Erythroblast (primary cell): ENCODE data around the gene ZDHHC17.
A peak's percentile ranks its signal among the peaks of the same experiment; 100 is the strongest.

Experiments used
- DNase-seq, 2 experiments: peaks; one replicate each; lab custom pipeline; 2025; lab: John Stamatoyannopoulos, UW
- GATA1 ChIP-seq: IDR thresholded peaks from 2 replicates; pipeline ENCODE4 v1.6.1; 2011; ENCODE audit warnings: low read depth, mild to moderate bottlenecking, control low read depth, low read length, moderate library complexity
- POLR2A ChIP-seq: IDR thresholded peaks from 2 replicates; pipeline ENCODE4 v1.6.1; 2011; ENCODE audit warnings: mild to moderate bottlenecking, low read length

The ZDHHC17 gene

DNA sequence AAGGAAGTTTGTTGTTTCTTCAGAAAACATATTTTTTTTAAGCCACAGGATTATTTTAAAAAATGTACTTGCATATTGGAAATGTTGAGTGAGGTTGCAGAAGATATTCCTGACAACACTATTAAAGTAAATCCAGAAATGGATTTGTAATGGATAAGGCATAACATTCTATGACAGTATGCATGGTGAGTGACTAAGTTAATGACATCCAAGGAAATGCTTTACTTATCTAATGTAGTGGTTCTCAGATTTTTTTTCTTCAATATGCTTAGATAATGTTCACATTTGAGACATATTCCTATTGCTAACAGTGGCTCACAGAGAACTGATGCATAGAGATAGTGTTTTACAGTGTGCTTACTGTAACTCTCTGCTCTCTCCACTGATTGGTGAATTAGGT is 49.4 kb downstream of the ZDHHC17 start:
- no peak for TF ChIP-seq GATA1
- no peak for TF ChIP-seq POLR2A
- no peak for DNase-seq

DNA sequence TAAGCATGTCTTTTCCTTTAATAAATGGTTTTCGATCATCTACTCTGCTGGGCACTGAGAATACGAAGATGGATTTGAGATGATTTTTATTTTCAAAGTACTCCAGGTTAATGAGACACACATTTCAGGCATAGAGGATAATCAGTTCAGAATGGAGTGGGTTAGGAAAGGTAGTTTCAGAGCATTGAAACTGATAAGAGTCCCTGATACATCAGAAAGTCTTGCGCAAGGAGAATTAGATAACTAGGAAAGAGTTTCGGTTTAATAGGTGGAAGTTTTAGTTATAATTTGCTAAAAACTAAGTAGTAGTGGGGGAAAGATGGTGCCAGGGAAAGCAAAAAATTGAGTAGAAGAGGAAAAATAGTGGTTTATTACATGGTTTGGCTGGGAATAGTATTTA is 50.1 kb downstream of the ZDHHC17 start:
- DNase-seq: no peak
- no peak for TF ChIP-seq GATA1
- TF ChIP-seq POLR2A: no peak

DNA sequence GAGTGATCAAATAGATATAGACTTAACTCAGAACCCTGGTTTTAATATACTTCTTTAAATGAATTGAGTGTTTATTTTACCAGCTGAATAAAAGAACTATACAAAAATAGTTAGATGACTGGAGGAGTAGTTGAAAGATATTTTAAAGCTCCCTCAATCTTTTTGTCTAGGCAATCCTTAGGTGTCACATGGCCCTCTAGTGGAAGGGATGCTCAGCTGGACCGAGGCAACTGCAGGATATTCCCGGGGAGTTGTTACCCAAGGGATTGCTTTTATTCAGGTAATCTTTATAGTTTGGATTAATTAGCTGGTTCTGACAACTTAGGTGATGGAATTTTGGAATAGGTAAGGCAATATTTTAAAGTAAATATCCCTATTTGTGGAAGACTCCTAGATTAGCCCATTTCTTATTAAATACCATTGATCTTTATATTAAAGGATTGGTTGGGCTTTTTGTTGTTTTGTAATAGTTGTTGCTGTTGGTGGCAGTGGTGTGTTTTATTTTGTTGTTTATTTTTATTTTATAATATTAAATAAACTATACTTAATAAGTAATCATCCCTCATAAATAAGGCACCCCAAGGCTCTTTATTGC is 57.1 kb downstream of the ZDHHC17 start:
- TF ChIP-seq POLR2A: no peak
- no peak for TF ChIP-seq GATA1
- DNase-seq: peak; percentile 9 to 26

DNA sequence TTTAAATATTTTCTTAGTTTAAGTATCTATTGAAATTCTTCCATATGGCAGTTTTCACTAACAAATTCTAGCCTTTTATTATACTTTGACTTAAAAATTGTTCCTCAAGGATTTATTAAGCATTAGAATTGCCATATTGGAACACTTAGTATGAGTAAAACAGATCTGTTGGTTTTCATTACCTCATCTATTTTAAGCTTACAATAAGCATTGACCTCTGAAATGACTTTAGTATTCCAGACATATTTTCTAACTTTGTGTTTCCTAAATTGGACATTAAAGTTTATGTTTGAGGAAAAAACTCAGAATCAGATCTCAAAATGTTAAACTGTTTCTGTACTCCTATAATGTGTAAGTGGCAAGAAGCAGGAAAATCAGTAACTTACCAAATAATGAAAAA is 66.5 kb downstream of the ZDHHC17 start:
- TF ChIP-seq GATA1 (no peak), POLR2A (no peak)
- no peak for DNase-seq

DNA sequence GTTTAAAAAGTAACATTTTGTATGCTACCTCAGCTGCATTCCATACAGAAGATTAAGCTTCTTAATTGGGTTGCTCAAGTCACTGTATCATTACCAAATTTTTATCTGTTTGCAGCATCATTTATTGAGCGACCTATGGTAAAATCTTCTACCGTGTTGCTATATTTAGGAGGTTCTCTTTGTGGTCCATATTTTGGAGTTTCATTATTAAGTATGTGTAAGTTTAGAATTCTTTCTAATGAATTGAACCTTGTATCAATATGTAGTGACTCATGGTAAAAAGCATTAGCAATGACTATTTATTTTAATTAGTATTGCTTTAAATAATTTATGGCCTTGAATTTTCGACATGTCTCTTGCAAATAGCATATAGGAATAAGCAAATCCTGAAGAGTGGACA is 72.7 kb downstream of the ZDHHC17 start:
- TF ChIP-seq POLR2A: no peak

DNA sequence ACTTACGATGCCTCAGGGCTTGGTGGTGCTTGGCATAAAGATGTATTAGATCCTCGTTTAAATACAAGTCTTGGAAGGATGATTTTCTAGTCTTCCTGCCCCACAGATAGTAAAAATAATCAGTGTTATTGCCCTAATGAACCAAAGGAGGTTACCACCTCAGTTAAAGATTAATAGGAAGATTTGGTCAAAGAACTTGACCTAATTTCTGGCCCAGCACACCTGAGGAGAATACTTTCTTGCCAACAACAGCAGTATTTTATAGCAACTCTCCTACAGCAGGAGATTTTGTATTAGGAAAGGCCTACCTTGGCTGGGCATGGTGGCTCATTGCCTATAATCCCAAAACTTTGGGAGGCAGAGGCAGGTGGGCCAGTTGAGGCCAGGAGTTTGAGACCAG is 83.3 kb downstream of the ZDHHC17 start:
- DNase-seq: no peak
- no peak for TF ChIP-seq GATA1
- no peak for TF ChIP-seq POLR2A

More for the DNA sequence above, 72.7 kb downstream of the ZDHHC17 start:
- no peak for DNase-seq

DNA sequence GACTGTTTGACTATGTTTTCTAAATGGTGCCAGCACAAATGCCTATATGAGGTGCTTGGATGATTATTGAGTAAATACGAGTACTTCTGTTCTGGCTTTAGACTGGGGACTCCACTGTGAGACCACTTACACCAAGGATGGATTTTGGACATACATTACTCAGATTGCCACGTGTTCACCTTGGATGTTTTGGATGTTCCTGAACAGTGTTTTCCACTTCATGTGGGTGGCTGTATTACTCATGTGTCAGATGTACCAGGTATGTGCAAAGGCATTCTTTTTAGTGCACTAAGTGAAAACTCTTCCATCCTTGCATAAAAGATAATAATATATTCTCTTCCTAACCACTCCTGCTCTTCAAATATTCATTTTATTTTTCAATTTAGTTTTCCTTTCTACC is 84.2 kb downstream of the ZDHHC17 start:
- no peak for DNase-seq
- no peak for TF ChIP-seq POLR2A
- TF ChIP-seq GATA1: no peak

DNA sequence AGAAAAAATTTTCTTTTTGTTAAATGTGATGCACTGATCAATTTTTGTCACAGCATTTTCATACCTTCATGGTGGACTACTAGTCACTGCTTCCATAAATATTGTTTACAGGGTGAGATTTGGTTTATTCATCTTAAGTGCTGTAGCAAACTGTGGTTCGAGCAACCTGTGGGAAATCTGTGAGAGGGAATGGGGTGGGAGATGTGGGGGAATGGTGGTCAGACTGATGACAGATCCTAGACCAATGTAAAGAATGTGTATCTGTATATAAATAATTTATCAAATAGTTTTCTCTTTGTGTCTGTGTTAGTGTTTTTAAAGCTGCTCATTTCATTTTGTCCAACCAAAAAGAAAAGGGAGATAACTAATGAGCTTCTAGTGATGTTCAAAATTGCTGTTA is 88.2 kb downstream of the ZDHHC17 start:
- TF ChIP-seq POLR2A (no peak), GATA1 (no peak)

DNA sequence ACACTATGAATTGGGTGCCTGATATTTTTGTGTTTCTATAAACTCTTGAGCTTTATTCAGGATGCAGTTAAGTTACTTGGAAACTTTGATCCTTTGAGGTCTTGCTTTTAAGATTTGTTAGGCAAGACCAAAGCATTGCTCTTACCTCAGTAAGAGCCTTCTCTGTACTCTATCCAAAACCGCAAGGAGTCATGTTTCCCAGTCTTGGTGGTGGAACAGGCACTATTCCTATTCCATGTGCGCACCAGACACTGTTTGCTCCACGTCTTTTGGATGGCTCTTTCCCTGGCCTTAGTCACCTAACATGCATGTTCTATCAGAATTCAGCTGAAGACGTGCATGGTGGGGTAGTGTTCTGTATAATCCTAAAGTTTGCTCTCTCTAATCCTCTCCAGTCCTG is 91.4 kb downstream of the ZDHHC17 start:
- TF ChIP-seq GATA1 (no peak), POLR2A (no peak)
- DNase-seq: no peak

More for the DNA sequence above, 88.2 kb downstream of the ZDHHC17 start:
- DNase-seq: no peak

DNA sequence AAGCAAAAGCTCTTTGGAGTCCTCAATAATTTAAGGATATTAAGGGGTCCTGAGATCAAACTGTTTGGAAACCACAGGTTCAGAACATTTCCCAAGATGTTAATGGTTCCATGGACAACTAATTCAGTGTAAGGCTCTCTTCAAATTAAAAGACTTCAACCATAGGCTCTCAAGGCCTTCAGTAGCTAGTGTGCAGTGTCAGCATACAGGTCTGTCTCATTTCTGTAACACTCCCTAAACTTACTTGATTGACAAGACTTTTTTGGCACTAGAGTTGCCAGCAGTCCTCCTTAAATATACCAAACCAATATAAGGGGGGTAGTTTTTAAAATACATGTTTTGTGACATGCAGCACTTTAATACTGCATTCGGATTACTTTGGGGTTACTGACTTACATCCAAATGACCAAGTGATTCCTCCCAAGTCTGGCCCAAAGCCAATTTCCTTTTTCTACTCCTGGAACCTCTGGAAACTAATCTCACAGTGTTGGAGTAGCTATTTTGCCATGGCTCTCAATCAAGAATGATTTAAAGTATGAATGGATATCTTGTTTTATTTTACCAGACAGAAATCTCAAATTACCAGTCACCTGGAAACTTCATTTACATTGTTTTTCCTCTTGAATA is 92.2 kb downstream of the ZDHHC17 start:
- TF ChIP-seq POLR2A: no peak
- no peak for TF ChIP-seq GATA1
- DNase-seq: no peak

DNA sequence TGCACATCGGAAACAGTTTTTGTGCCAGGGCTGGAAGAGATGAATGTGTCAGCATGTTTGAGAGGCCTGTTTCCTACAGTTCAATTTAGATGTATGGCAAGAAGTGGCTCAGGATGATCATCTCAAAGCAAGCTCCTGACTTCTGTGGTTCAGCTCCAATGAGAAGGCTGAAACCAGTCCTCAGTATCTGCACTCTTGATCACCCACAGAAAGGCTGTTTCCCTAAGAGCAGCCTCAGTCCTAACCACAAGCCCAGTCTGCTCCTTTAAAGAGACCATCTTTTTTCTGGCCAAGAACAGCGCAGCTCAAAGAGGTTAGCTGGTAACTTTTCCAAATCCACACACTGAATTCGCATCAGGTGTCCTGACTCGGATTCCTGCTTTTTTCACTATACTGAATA is 95.7 kb downstream of the ZDHHC17 start:
- no peak for DNase-seq
- no peak for TF ChIP-seq POLR2A
- TF ChIP-seq GATA1: no peak

DNA sequence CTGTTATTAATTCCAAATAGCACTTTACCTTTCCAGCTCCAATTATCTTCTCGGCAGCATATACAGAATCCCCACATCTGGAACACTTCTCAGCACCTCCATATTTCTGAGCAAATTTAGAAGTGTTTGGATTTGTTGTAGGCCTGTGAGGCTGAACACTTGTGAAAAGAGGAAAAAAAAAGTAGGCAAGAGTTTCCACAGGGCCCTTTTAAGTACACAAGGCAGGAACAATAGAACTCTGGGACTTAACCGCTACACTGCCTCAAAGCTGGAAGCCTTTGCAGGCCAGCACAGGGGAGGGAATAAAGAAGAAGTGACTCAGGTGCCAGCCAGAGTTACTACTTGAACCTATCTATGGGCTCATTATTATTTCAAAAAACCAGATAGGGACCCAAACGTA is 96.3 kb downstream of the ZDHHC17 start:
- TF ChIP-seq POLR2A (no peak), GATA1 (no peak)
- DNase-seq: no peak

DNA sequence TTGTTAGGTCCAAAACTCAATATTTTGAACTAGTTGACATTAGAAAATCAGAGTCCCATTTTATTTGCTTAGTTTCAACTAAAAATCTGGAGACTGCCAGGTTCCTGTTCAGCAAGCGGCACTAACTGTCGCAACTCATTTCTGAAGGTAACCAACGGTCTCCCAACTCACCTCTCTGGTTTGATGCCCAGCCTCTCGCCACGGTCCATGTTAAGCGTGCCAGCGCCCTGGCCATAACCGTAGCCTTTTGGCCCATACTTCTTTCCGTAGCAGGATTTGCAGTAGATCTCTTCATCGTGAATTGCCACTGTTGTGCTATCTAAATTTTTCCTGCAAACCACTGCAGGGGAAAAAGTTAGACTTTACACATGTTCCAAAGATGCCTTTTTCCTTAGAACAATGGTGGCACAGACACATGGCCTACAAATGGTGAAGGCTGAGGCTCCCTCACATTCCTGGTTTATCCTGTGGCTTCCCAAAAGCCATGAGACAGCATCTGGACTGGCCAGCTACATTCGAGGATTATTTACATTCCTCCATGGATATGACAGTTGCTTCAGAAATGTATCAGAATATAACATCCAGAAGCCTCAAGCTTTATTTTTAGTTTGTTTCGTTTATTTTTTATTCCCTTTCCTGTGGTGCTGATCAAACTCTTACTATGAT is 99.2 kb downstream of the ZDHHC17 start:
- TF ChIP-seq GATA1: no peak
- TF ChIP-seq POLR2A: no peak
- no peak for DNase-seq

DNA sequence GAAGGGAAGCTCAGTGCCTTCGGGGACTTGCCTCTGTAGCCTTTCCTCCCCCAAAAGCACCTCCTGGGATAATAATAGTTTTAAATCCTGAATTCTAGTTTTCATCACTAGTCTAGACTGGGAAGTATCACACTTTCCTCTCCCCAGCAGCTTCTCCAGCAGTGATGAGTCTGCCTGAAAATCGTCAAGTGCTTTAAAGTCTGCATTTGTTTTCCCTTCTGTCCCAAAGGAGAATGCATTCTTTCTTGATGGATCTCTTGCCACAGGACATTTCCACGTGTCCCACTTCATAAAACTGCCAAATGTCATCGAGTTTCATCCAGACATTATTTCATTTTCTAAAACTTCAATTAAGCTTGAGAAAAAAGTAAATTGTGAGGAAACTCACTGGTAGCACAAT is 99.9 kb downstream of the ZDHHC17 start:
- DNase-seq: no peak
- no peak for TF ChIP-seq POLR2A
- TF ChIP-seq GATA1: no peak
